Endometrial microvascular endothelial cells (primary cell): ENCODE results near the gene SPRYD3. TPM values are rescaled to one million over a fixed set of nuclear protein-coding genes. Genes with fewer than 3 reads are reported as not detected.

Source experiments
- in situ Hi-C: cut with HindIII; loops from 2 replicates; pipeline ENCODE4 v1.10.0; 2017; ENCODE audit warnings: low sequenced_read_pairs, low pct_unique_long_range_greater_than_20kb; ENCODE audit errors: inconsistent ontology term
- total RNA-seq: library from RNA; depleted of rRNA; stranded (reverse); fragments of >200 nt; gene quantifications from one replicate; pipeline ENCODE4 v1.2.3, GENCODE V29; 2015; ENCODE audit errors: inconsistent ontology term

Gene SPRYD3
- total RNA-seq, 1 donor from 2014 or later: 34.1 TPM

DNA sequence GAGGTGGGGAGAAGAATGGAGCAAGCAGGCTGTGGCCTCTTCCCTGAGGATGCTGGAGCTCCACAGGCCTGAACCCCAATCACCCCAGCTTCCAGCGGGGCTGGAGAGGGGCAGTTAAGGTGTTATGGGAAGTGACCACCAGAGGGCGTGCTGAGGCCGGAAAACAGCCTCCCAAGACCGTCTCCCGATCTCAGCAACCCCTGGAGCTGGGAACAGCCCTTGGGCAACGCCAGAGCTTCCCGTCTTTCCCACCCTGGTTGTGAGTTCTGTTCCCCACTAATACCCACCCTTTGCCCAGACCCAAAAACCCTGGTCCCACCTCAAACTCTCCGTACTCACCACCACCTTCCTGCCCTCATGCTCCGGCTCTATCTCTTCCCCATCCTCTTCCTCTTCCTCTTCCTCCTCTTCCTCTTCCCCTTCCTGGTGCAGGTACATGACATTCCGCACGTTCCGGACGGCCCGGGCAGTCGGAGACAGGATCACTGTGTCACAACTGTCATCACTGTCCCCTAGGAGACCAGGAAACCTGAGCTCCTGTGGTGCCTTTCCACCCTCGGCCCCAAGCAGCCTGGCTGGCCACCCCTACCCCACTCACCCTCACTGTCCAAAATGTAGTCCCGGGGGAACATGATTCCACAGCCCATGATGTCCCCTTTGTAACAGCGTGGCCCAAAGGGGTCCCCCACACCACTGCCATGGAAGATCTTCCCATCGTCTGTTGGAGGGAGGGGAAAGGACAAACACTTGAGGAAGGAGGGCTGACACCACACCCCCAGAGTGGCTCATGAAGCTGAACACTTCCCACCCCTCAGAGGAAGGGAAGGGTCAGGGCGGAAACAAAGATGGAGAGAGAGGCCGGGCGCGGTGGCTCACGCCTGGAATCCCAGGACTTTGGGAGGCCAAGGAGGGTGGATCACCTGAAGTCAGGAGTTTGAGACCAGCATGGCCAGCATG, 12.9 kb downstream of the SPRYD3 start:
- in situ Hi-C loops: no loop called here

DNA sequence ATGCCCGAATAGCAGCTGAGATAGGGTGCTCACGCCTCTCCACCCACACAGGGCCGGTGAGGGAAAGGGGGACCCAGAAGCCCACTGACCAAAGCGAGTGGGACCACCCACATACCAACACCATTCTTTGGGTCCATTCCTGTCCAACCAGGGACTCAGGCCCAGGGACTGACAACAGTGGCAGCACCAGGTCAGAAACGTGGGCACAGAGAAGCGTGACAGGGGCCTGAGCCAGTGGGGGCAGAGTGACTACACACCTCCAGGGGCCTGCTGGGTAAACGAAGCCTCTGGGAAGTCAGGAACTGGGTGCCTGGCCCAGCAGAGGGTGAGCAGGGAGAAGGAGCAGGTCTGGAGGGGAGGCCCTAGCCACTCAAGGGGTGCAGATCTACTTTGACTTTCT, 13.7 kb downstream of the SPRYD3 start:
- in situ Hi-C loops: no loop called here

DNA sequence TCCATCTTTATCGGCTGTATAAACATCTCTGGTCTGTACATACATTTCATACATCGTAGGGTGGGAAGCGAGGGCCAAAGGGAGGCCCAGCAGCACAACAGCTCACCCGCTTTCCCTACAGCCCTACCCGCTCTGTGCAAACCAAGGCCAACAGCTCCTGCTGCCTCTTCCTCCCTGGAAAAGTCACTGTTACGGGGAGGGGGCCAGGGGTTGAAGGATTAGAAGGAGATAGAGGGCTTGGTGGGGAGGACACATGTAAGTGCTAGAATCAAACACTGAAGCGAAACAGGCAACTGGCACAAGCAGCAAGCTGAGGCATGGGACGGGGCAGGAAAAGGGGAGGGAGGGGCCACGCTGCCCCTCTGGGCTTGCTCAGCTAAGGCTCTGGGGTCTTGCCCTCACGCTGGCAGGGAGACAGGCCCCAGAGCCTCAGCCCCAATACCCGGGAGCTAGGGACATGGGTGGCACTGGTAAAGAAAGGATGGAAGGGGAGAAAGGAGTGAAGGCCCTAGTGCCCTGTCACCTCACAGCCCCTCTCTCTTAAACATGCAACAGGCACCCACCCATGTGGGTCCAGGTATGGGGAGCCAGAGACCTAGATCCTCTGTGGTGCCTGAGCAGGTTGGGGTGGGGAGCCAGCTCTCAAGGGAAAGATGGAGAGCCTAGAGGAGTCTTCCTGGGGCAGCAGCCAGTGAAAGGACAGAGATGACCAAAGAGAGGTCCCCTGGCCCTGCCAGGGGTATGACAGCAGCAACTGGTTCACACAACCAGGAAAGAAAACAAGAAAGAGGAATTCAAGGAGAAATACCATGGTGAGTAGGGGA, 14.4 kb downstream of the SPRYD3 start:
- in situ Hi-C loops: no loop called here

DNA sequence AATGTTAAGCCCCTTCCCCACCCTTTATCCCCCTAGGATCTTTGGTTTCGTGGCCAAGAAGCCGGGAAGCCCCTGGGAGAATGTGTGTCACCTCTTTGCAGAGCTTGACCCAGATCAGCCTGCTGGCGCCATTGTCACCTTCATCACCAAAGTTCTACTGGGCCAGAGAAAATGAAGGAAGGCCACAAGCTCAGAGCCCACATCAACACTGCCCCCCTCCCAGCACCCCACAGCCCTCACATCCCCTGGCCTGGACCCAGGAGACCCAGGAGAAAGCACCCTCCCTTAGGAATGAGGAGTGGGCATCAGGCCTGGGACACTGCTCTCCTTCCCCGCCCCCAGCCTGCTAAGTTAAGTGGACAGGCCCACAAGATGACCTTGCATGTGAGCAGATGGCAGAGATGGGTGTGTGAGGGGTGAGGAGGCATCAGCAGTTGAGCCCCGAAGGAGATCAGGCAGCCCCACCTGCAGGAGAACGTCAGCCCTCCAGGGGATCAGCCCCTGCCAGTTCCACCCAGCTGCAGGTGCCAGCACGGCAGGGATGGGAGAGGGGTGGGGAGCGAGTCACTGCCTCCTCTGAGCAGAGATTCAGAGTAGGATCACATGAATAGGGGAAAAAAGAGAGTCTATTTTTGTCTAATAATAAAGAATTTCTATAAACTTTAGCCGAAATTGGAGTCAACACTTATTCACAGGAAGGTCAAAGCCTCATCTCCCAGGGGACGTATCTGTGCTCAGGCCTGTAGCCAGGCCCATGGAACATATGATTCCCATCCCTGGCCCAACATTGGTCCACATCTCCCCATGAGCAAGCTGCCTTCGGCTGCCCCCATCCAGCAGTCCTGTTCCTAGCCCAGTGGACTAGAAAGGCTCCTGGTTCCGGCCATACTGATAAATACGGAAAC, 15.2 kb downstream of the SPRYD3 start:
- in situ Hi-C loops: no loop called here

DNA sequence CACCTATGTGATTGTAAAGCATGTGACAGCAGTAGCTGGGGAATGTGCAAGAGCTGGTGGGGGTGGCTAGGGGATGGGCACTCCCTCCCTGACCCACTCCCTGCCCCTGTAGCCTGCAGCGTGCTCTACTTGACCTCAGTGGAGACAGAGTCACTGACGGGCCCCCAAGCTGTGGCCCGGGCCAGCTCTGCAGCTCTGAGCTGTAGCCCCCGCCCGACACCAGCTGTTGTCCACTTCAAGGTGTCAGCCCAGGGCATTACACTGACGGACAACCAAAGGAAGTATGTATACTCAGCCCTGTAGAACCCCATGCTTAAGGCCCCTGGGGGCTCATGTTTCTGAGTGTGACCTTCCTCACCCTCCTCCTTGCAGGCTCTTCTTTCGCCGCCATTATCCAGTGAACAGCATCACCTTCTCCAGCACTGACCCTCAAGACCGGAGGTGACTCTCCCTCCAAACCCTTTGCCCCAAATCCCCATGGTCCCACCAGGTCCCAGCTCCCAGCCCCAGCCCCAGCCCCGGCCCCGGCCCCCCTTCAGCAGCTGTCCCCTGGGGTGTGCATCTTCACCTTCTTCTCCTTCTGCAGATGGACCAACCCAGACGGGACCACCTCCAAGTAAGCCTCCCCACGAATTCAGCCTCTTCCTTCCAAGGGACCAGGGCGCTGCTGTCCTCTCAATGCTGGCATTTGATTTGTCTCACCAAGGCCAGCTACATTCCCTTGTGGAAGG, 16.0 kb downstream of the SPRYD3 start:
- in situ Hi-C loops: no loop called here

DNA sequence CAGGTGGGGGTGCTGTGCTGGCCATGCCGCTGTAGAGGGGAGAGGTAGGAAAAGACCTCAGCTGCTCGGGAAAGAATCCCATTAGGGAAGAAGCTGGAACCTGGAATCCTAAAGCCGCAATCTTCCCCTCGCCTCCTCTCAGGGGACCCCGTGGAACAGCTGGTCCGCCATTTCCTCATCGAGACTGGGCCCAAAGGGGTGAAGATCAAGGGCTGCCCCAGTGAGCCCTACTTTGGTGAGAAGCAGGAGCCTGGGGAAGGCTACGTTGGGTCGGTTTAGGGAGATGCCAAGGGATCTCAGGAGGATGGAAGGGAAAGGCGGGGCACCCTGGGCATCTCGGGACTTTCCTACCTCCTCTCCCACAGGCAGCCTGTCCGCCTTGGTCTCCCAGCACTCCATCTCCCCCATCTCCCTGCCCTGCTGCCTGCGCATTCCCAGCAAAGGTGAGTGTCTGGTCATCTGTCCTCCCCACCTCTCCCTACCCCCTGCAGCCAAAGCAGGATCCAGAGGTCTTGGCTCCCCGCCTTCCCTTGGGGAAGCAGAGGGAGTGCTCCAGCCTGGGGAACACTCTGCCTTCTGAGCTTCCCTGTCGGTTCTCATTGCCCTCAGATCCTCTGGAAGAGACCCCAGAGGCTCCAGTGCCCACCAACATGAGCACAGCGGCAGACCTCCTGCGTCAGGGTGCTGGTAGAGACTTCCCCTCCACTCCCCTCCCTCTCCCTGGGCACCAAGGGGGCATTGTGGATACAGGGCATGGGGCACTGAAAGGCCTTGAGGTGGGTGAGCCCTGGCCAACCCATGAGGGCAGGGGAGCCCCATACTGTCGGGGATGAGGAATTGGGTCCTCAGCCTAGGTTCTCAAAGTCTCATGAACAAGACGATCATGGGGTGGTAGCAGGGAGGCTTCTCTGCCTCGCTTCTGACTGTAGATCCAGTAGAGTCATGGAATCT, 16.9 kb downstream of the SPRYD3 start:
- in situ Hi-C loops: no loop called here

DNA sequence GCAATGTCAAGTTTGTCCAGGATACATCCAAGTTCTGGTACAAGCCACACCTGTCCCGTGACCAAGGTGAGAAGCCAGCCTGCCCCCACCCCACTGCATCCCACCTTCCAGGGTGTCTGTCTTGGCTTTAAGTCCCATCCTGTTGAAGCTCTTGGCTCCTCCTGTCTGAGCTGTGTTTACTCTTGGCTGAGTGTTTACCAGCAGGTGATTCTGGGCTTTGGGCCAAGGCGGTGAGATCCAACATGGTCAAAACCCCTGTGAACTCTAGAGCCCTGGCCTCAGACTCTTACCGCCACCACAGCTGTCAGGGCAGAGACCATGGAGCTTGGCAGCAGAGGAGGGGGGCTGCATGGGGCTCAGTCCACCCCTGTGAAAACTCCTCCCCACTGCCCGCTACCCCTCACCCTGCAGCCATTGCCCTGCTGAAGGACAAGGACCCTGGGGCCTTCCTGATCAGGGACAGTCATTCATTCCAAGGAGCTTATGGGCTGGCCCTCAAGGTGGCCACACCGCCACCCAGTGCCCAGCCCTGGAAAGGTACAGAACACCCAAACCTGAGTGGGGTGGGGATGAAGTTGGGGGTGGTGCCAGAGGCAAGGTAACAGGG, 17.7 kb downstream of the SPRYD3 start:
- in situ Hi-C loops: no loop called here

DNA sequence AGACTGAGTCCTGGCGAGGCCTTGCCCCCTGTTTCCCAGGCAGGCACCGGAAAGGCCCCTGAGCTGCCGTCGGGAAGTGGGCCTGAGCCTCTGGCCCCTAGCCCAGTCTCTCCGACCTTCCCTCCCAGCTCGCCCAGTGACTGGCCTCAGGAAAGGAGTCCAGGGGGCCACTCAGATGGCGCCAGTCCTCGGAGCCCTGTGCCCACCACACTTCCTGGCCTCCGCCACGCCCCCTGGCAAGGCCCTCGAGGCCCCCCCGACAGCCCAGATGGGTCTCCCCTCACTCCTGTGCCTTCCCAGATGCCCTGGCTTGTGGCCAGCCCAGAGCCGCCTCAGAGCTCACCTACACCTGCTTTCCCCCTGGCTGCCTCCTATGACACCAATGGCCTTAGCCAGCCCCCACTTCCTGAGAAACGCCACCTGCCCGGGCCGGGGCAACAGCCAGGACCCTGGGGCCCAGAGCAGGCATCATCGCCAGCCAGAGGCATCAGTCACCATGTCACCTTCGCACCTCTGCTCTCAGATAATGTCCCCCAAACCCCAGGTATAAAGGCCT, 18.4 kb downstream of the SPRYD3 start:
- in situ Hi-C loops: no loop called here

DNA sequence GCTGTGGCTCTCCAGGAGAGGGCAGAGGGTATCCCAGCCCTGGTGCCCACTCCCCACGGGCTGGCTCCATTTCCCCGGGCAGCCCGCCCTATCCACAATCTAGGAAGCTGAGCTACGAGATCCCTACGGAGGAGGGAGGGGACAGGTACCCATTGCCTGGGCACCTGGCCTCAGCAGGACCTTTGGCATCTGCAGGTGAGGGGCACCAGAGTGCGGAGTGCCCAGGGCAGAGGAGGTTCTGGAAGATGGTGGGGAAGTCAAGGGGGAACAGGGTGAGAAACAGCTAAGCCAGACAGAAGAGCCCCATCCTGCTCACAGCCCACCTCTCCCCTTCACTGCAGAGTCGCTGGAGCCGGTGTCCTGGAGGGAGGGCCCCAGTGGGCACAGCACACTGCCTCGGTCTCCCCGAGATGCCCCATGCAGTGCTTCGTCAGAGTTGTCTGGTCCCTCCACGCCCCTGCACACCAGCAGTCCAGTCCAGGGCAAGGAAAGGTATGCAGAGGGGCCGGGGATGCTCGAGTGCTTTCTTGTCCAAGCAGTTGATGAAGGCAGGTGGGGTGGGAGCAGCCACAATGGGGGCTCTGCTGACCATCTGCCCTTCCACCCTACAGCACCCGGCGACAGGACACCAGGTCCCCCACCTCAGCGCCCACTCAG, 19.0 kb downstream of the SPRYD3 start:
- in situ Hi-C loops: no loop called here

DNA sequence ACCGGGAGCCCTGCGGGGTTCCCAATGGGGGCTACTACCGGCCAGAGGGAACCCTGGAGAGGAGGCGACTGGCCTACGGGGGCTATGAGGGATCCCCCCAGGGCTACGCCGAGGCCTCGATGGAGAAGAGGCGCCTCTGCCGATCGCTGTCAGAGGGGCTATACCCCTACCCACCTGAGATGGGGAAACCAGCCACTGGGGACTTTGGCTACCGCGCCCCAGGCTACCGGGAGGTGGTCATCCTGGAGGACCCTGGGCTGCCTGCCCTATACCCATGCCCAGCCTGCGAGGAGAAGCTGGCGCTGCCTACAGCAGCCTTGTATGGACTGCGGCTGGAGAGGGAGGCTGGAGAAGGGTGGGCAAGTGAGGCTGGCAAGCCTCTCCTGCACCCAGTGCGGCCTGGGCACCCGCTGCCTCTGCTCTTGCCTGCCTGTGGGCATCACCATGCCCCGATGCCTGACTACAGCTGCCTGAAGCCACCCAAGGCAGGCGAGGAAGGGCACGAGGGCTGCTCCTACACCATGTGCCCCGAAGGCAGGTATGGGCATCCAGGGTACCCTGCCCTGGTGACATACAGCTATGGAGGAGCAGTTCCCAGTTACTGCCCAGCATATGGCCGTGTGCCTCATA, 19.6 kb downstream of the SPRYD3 start:
- in situ Hi-C loops: no loop called here

DNA sequence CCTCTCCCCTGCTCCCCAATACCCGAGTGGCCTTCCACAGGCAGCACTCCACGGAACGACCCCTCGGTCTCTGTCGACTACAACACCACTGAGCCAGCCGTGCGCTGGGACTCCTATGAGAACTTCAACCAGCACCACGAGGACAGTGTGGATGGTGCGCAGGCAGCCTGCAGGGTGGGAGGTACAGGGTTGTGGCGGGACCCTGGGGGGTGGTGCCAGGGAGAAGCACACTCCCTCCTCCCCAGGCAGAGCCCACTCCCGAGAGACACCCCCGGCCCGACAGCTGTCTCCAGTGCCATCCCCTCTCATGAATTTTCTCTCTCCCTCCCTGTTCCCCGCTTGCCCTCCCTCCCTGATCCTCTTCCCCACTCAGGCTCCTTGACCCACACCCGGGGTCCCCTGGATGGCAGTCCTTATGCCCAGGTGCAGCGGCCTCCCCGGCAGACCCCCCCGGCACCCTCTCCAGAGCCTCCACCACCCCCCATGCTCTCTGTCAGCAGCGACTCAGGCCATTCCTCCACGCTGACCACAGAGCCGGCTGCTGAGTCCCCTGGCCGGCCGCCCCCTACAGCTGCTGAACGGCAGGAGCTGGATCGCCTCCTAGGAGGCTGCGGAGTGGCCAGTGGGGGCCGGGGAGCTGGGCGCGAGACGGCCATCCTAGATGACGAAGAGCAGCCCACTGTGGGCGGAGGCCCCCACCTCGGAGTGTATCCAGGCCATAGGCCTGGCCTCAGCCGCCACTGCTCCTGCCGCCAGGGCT, 20.3 kb downstream of the SPRYD3 start:
- in situ Hi-C loops: no loop called here

DNA sequence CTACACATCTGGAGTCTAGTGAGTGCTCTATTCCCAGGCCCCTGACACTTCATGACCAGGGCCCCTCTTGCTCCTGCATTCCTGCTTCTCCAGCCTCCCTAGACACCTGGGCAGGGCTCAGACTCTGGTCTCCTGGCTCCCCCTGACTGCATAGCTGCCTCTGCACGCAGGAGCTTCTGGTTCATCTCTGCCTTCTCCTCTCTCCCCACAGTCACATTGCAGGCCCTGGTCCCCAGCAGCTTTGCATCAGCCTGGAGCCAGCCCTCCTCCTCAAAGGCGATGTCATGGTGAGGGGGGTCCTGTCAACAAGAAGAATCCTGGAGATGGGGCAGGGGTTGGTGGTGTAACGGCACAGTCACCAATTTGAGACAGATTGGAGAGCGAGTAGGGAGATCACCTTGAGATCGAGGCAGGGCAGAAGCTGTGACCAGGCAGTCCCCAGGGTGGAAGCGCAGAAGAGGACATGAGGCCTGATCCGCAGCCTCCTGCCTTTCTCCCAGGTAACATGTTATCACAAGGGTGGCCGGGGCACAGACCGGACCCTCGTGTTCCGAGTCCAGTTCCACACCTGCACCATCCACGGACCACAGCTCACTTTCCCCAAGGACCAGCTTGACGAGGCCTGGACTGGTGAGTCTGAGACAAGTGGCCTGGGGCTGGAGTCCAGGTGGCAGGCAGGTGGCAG, 21.2 kb downstream of the SPRYD3 start:
- in situ Hi-C loops: no loop called here

DNA sequence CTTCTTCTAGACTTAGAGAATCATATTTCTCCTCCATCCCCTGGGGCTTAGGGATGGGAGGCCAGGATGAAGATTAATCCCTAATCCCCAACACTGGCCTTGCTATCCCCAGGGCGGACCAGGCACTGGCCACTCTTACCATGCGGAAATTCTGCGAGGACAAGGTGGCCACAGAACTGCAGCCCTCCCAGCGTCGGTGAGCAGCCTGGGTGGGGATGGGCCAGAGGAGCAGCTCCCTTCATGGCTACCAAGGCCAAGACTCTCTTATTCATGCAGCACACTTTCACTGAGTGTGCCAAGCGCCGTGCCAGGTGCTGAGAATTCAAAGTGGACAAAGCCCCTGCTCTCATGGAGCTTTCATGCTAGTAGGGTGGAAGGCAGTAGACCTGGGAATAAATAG, 22.3 kb downstream of the SPRYD3 start:
- in situ Hi-C loops: no loop called here

DNA sequence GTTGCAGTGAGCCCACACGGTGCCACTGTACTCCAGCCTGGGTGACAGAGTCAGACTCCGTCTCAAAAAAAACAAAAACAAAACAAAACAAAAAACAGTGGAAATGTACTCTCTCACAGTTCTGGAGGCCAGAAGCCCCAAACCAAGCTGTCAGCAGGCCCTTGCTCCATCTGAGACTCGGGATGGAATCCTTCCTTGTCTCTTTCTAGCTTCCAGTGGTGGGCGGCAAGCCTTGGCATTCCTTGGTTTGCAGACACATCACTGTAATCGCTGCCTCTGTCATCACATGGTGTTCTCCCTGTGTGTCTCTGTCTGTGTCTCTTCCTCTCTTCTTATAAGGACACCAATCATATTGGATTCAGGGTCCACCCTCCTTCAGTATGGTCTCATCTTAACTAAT, 22.9 kb downstream of the SPRYD3 start:
- in situ Hi-C loops: no loop called here
